Peyer's patch (tissue), 4 donors: Measurements from ENCODE around the gene SLC30A2. TPM values are rescaled to one million over a fixed set of nuclear protein-coding genes. Genes with fewer than 3 reads are reported as not detected.

Source experiments
- DNase-seq, 3 donors: peaks; one replicate each; pipeline ENCODE4 v3.0.0-alpha.2; 2017 to 2019
- H3K27ac ChIP-seq, 4 donors: fragments of 200-600 bp; sonication (generic); one replicate each; pipeline ENCODE4 v1.5.1; 2016 to 2019
- H3K27me3 ChIP-seq, 2 donors: fragments of 200-600 bp; sonication (generic); one replicate each; pipeline ENCODE4 v1.5.1; 2019
- H3K36me3 ChIP-seq, 3 donors: fragments of 200-600 bp; sonication (generic); one replicate each; pipeline ENCODE4 v1.5.1; 2016 to 2019
- H3K4me1 ChIP-seq, 4 donors: fragments of 200-600 bp; sonication (generic); one replicate each; pipeline ENCODE4 v1.5.1; 2016 to 2019
- H3K4me3 ChIP-seq, 4 donors: fragments of 200-600 bp; sonication (generic); 1 replicate in 3 of 4; 2 replicates in 1 of 4; pipeline ENCODE4 v1.5.1; 2016 to 2019; ENCODE audit warnings: mild to moderate bottlenecking in 1 of 4
- H3K9me3 ChIP-seq, 4 donors: fragments of 200-600 bp; sonication (generic); one replicate each; pipeline ENCODE4 v1.5.1; 2016 to 2019; ENCODE audit warnings: mild to moderate bottlenecking in 1 of 4
- POLR2A ChIP-seq, 2 donors: fragments of 450-650 bp; IDR thresholded peaks; one replicate each; pipeline ENCODE4 v1.5.1; 2017; ENCODE audit warnings: antibody characterized with exemption in 2 of 2, mild to moderate bottlenecking in 2 of 2, moderate library complexity in 2 of 2
- total RNA-seq, 4 donors: library from RNA; depleted of rRNA; stranded (reverse); fragments of >200 nt; gene quantifications; one replicate each; pipeline ENCODE4 v1.1.0, GENCODE V29; 2016
- TF ChIP-seq, protein P1 (sequence below), 6 experiments: fragments of 450-650 bp in 4 of 6; fragments of 200-600 bp in 2 of 6; sonication (generic) in 1 of 6; IDR thresholded peaks; one replicate each; pipeline ENCODE4 v1.5.1; 2017 to 2019; ENCODE audit warnings: antibody characterized with exemption in 6 of 6, mild to moderate bottlenecking in 3 of 6, moderate library complexity in 1 of 6

SLC30A2 gene
- total RNA-seq, 4 donors from 2014 or later: 0.18 to 13.2 (median 1.7) TPM; not detected in 1

DNA sequence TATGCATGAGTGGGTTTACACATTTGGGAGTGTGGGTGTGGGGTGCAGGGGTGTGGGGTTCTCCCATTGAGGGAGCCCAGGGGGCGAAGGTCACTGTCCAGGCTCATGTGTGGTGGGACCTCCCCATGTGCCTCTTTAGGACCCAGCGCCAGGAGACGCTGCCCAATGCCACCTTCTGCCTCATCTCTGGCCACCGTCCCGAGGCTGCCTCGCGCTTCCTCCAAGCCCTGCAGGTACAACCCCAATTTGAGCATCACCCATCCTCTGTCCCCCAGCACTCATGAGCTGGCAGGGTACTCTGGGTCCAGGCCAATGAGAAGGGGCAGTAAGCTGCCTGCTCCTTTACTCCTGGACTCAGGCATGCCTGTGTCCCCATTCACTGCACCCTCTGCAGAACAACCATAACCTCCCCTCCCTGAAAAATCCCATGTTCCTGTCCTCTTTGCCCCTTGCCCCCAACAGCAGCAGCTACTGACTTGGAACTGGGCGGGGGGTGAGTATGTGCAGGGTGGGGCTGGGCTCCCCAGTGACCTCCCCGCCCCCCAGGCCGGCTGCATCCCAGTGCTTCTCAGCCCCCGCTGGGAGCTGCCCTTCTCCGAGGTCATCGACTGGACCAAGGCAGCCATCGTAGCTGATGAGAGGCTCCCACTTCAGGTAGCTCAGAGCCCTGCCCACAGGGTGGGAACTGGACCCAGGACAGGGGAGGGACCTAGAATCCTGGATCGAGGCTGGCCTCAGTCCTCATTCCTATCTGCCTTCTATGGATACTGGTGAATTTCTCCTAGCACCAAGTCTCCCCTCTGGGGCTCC, 16.7 kb downstream of the SLC30A2 start:
- no peak overlapping the region for H3K4me3 ChIP-seq
- DNase-seq: no peak

GRCh38 chr1:26028490-26028980, 17.4 kb downstream of the SLC30A2 start:
- no peaks in the 10 kb centered on the region for H3K36me3 ChIP-seq
- H3K4me3 ChIP-seq: no peak overlapping the region
- TF ChIP-seq, protein P1, sequence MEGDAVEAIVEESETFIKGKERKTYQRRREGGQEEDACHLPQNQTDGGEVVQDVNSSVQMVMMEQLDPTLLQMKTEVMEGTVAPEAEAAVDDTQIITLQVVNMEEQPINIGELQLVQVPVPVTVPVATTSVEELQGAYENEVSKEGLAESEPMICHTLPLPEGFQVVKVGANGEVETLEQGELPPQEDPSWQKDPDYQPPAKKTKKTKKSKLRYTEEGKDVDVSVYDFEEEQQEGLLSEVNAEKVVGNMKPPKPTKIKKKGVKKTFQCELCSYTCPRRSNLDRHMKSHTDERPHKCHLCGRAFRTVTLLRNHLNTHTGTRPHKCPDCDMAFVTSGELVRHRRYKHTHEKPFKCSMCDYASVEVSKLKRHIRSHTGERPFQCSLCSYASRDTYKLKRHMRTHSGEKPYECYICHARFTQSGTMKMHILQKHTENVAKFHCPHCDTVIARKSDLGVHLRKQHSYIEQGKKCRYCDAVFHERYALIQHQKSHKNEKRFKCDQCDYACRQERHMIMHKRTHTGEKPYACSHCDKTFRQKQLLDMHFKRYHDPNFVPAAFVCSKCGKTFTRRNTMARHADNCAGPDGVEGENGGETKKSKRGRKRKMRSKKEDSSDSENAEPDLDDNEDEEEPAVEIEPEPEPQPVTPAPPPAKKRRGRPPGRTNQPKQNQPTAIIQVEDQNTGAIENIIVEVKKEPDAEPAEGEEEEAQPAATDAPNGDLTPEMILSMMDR (IDR thresholded peaks at IDR 0.05): no peak
- no peak for TF ChIP-seq POLR2A (IDR thresholded peaks at IDR 0.05)
- no peak for DNase-seq
- no peaks in the 10 kb centered on the region for H3K4me1 ChIP-seq
- H3K9me3 ChIP-seq: no peaks in the 10 kb centered on the region
- no peaks in the 10 kb centered on the region for H3K27me3 ChIP-seq
- H3K27ac ChIP-seq: no peak overlapping the region

More for the DNA sequence above, 16.7 kb downstream of the SLC30A2 start:
- H3K4me1 ChIP-seq: no peaks in the 10 kb centered on the region
- H3K9me3 ChIP-seq: no peaks in the 10 kb centered on the region
- no peaks in the 10 kb centered on the region for H3K36me3 ChIP-seq
- no peak overlapping the region for H3K27ac ChIP-seq
- H3K27me3 ChIP-seq: no peaks in the 10 kb centered on the region
- no peak for TF ChIP-seq POLR2A (IDR thresholded peaks at IDR 0.05)
- TF ChIP-seq, protein P1 (IDR thresholded peaks at IDR 0.05): no peak

DNA sequence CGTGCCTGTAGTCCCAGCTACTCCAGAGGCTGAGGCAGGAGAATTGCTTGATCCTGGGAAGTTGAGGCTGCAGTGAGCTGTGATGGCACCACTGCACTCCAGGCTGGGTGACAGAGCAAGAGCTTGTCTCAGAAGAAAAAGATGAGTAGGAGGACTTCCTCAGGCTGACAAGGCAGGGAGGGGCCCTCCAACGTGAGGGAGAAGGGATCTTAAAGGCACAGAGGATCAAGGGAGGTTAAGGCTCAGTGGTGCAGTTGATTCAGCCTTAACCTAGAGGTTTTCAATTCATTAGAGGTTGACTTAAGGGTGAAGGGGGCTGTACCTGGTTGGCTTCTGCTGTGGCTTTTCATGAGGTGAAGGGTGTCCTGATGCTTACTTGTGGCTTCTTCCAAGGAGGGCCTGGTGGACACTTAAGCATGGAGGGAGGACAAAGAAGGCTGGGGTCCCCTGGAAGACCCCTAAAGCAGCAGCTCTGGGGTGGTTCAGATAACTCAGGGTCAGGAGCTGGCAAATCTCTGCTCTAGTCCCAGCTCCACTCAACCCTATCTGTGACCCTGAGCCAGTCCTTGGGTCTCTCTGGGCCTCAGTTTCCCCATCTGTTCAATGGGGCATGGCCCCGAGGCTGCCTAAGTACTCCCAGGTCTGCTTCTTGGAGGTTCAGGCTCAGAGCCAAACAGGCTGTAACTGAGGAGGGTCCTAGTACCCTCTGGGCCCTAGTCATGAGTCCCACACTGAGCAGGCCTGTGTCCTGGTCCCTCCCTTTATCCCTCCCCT, 18.0 kb downstream of the SLC30A2 start:
- DNase-seq: no peak
- no peaks in the 10 kb centered on the region for H3K36me3 ChIP-seq
- no peak overlapping the region for H3K4me3 ChIP-seq
- H3K4me1 ChIP-seq: no peaks in the 10 kb centered on the region
- H3K27ac ChIP-seq: no peak overlapping the region
- H3K9me3 ChIP-seq: no peaks in the 10 kb centered on the region
- no peaks in the 10 kb centered on the region for H3K27me3 ChIP-seq
- TF ChIP-seq, protein P1 (IDR thresholded peaks at IDR 0.05): no peak
- TF ChIP-seq POLR2A (IDR thresholded peaks at IDR 0.05): no peak

- no peak overlapping the region for H3K27ac ChIP-seq
- TF ChIP-seq POLR2A (IDR thresholded peaks at IDR 0.05): no peak
- TF ChIP-seq, protein P1 (IDR thresholded peaks at IDR 0.05): no peak
- H3K36me3 ChIP-seq: no peaks in the 10 kb centered on the region
- H3K9me3 ChIP-seq: no peaks in the 10 kb centered on the region
- H3K27me3 ChIP-seq: no peaks in the 10 kb centered on the region
- no peak for DNase-seq
- no peaks in the 10 kb centered on the region for H3K4me1 ChIP-seq
- H3K4me3 ChIP-seq: no peak overlapping the region
These were observed 20.4 kb downstream of the SLC30A2 start for GRCh38 chr1:26025517-26025916.

- TF ChIP-seq, protein P1 (IDR thresholded peaks at IDR 0.05): no peak
- TF ChIP-seq POLR2A (IDR thresholded peaks at IDR 0.05): no peak
- Histone ChIP-seq H3K27ac (no peak overlapping the region), H3K9me3 (no peaks in the 10 kb centered on the region), H3K4me3 (no peak overlapping the region), H3K36me3 (no peaks in the 10 kb centered on the region), H3K27me3 (no peaks in the 10 kb centered on the region), H3K4me1 (no peaks in the 10 kb centered on the region)
- no peak for DNase-seq
These were observed 20.9 kb downstream of the SLC30A2 start for GRCh38 chr1:26025060-26025459.
